GM23338 (cell line): Measurements from ENCODE around the gene ZNF429. TPM values are rescaled to one million over a fixed set of nuclear protein-coding genes. Genes with fewer than 3 reads are reported as not detected.

Experiments used
- STAT1 ChIP-seq: IDR thresholded peaks from one replicate; pipeline ENCODE4 v1.6.1; 2016; ENCODE audit warnings: antibody characterized with exemption; ENCODE audit not compliant: unreplicated experiment
- ZNF114 ChIP-seq: fragments of 250-450 bp; sonication (Bioruptor Pico); IDR thresholded peaks from 2 replicates; pipeline ENCODE4 v1.5.0; 2020; ENCODE audit warnings: mild to moderate bottlenecking, moderate library complexity
- ZNF331 ChIP-seq: fragments of 250-450 bp; sonication (Bioruptor Pico); IDR thresholded peaks from 2 replicates; pipeline ENCODE4 v1.5.0; 2020; ENCODE audit warnings: low read depth, mild to moderate bottlenecking, moderate library complexity
- polyA plus RNA-seq: library from polyadenylated mRNA; unstranded; fragments of >200 nt; fragmentation: Nextera tagmentation; extraction: Ambion mirVana; gene quantifications from 2 replicates; pipeline ENCODE4 v1.2.1, GENCODE V29; 2016
- total RNA-seq: library from RNA; depleted of rRNA; stranded (reverse); fragments of >200 nt; shearing (Covaris generic); gene quantifications from 2 replicates; pipeline ENCODE4 v1.2.3, GENCODE V29; 2014; rRNA removed
- TF ChIP-seq, protein P1 (sequence below): IDR thresholded peaks from one replicate; pipeline ENCODE4 v1.6.1; 2018; ENCODE audit warnings: antibody characterized with exemption; ENCODE audit not compliant: unreplicated experiment

ZNF429 gene
- total and polyA plus RNA-seq, 2 experiments from 2014 or later: 13.4 to 18.9 TPM

DNA sequence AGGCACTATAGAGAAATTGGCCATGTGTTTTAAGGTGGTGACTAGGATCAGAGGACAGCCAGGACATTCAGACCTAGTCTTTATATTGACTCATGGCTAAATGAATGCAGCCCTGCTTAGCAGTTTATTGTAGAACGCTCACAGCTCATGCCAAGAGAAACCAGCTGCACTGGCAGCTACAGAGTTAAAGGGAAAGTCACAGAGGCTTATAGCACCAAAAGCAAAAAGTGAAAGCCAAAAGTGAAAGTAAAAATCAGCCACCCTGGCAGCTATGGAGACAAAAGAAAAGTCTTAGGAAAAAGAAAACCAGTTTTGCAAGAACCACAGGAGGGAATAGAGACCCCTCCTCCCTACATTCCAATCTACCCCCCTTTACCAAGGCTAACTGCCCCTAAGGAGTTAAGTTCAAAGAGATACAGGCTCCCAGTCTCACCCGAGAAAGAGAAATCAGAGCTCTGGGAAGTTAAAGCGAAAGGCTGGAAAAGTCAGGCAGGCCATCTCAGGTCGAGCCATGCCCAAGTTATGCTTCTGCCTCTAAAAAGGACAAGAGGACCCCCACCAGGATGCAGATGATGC lies 99.0 kb downstream of the ZNF429 start (continued):
- TF ChIP-seq, protein P1, sequence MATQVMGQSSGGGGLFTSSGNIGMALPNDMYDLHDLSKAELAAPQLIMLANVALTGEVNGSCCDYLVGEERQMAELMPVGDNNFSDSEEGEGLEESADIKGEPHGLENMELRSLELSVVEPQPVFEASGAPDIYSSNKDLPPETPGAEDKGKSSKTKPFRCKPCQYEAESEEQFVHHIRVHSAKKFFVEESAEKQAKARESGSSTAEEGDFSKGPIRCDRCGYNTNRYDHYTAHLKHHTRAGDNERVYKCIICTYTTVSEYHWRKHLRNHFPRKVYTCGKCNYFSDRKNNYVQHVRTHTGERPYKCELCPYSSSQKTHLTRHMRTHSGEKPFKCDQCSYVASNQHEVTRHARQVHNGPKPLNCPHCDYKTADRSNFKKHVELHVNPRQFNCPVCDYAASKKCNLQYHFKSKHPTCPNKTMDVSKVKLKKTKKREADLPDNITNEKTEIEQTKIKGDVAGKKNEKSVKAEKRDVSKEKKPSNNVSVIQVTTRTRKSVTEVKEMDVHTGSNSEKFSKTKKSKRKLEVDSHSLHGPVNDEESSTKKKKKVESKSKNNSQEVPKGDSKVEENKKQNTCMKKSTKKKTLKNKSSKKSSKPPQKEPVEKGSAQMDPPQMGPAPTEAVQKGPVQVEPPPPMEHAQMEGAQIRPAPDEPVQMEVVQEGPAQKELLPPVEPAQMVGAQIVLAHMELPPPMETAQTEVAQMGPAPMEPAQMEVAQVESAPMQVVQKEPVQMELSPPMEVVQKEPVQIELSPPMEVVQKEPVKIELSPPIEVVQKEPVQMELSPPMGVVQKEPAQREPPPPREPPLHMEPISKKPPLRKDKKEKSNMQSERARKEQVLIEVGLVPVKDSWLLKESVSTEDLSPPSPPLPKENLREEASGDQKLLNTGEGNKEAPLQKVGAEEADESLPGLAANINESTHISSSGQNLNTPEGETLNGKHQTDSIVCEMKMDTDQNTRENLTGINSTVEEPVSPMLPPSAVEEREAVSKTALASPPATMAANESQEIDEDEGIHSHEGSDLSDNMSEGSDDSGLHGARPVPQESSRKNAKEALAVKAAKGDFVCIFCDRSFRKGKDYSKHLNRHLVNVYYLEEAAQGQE: no peak
- TF ChIP-seq ZNF331 (CRISPR knock-in tag) (no peak), ZNF114 (no peak), STAT1 (no peak)

Other genes starting within 250 kb of the ZNF429 start
- gene ZNF708, start 176.2 kb upstream of the ZNF429 start, total RNA-seq: 53.2 and 71.9 TPM in 2 replicates
- gene ZNF708, start 176.2 kb upstream of the ZNF429 start, polyA plus RNA-seq: 15.7 and 15.9 TPM in 2 replicates
- gene ZNF738, start 146.6 kb upstream of the ZNF429 start, total RNA-seq: 137 and 138 TPM in 2 replicates
- gene ZNF738, start 146.6 kb upstream of the ZNF429 start, polyA plus RNA-seq: 138 and 151 TPM in 2 replicates
- gene ZNF493, start 108.5 kb upstream of the ZNF429 start, total RNA-seq: 60.7 and 63.4 TPM in 2 replicates
- gene ZNF493, start 108.5 kb upstream of the ZNF429 start, polyA plus RNA-seq: 22.0 and 28.7 TPM in 2 replicates